Purkinje cell (primary cell): ENCODE results near the gene PLCD4. TPM values are rescaled to one million over a fixed set of nuclear protein-coding genes. Genes with fewer than 3 reads are reported as not detected.

Experiments
- polyA plus RNA-seq: library from polyadenylated mRNA; unstranded; fragments of >200 nt; fragmentation: Nextera tagmentation; gene quantifications from 2 replicates; pipeline ENCODE4 v1.2.1, GENCODE V29; 2014

The PLCD4 gene
- polyA plus RNA-seq = 12.3 and 13.9 TPM in 2 replicates

GRCh38 chr2:218607436-218608115, at the start of gene PLCD4:
PLCD4 (plus strand) TSS chr2:218607899; CDS start chr2:218615740, 7,841 bp downstream.

DNA sequence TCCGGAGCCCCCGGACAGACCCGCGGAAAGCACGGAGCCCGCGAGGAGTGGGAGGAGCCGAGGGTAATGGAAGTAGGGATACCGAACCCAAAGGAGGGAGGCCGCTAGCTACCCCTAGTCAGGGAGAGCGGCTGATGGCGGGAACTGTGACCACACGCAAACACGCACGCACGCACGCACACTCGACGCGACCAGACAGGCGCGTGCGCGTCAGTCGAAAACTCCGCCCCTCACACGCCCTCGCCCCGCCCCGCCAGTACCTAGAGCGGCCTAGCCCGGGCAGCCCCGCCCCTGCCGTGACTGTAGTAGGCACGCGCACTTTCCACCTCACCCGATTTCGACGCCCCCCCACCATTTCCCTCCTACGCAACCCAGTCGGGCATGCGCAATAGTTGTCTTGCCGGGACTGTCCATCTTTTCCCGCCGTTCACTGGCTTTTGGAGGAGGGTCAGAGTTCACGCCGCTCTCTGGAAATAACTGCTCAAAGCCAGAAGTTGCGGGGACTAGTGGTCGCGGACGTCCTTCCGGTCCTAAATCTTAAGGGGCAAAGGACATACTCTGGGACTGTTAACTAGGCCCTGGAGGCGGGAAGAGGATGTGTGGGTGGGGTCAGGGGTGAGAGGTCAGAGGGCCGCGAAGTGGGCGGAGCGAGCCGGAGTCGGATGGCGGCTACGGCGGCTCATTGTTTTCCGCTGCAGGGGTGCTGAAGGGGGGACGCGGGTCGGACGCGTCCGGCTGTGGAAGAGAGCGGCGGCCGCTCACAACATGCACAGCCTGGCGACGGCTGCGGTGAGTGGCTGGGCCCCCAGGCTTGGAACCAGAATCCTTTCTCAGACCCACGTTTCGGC, 39.3 kb upstream of the PLCD4 start, which contains the start of the genes CNOT9 and USP37:
Gene CNOT9, plus strand, starts transcription at position 650 of the 848 bp plus-strand sequence. Its CDS starts 116 bp downstream, at position 766.
Gene USP37, minus strand, starts transcription at position 162 of the 848 bp plus-strand sequence. CDS start 9,698 bp downstream, outside the sequence.

GRCh38 chr2:218659258-218659987, 51.7 kb downstream of the PLCD4 start, which contains the start of the genes BCS1L and ZNF142:
BCS1L (plus strand) TSS chr2:218659683; CDS start chr2:218660988, 1,305 bp downstream.
ZNF142 (minus strand) TSS chr2:218659623; CDS start chr2:218656429, 3,194 bp downstream.

DNA sequence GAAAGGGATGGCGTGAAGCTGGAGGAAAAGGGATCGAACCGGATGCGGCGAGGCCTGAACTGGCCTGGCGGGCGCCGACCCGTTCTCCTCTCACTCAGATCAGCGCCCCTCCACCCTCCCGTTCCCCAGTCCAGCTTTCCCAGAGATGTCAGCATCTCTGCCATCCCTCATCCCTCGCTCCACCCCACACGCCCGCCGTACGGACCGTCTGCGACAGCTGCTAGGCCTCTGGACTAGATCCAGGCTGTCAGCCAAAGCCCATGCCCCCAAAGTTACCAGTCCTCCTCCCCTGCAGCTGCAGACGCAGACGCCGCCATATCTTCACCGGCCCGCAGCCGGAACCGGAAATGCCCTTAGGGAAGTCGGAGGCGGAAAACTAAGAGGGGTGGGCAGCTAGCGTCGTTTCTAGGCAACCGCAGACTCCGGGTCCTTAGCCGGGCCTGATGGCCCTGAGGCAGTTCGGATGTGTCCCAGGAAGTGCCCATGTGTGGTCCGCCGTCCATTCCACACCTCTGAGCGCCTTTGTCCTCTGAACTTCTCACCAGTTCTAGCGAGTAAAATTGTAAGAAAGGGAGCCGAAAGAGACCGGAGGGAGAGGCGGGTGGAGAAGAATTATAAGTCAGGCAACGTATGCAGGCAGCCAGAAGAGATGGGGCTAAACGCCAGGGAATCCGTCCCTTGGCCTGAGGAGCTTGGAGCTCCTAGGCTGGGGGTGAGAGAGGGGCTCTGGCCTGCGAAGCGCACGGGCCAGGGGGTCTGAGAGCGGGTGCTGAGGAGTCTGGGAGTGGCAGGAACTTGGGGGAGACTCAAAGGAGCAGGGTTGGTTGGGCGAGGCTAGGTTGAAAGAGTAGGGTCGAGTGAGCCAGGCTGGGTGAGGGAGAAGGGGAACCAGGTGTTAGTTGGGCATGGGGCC, 64.2 kb downstream of the PLCD4 start, which contains the start of the genes RNF25 and STK36:
Gene RNF25, minus strand, starts transcription at position 349 of the 913 bp plus-strand sequence. Its CDS starts 32 bp downstream, at position 317.
Gene STK36, plus strand, starts transcription at position 433 of the 913 bp plus-strand sequence. CDS start 744 bp downstream, outside the sequence.

Other genes with a start within 250 kb of the PLCD4 start
- not detected in 2 replicates for gene SLC11A1, start 225.6 kb upstream of the PLCD4 start, polyA plus RNA-seq
- gene CTDSP1, start 208.0 kb upstream of the PLCD4 start, polyA plus RNA-seq = 0.30 and 1.3 TPM in 2 replicates
- gene VIL1, start 188.8 kb upstream of the PLCD4 start, polyA plus RNA-seq = not detected in 2 replicates
- gene USP37, start 39.5 kb upstream of the PLCD4 start, polyA plus RNA-seq = 4.2 and 6.2 TPM in 2 replicates
- 29.0 and 29.2 TPM in 2 replicates for gene CNOT9, start 39.1 kb upstream of the PLCD4 start, polyA plus RNA-seq
- gene ZNF142, start 51.7 kb downstream of the PLCD4 start, polyA plus RNA-seq = 2.4 and 2.9 TPM in 2 replicates
- 32.2 and 68.1 TPM in 2 replicates for gene BCS1L, start 51.8 kb downstream of the PLCD4 start, polyA plus RNA-seq
- gene RNF25, start 64.1 kb downstream of the PLCD4 start, polyA plus RNA-seq = 1.6 and 2.1 TPM in 2 replicates
- 1.7 and 3.4 TPM in 2 replicates for gene STK36, start 64.2 kb downstream of the PLCD4 start, polyA plus RNA-seq
- gene TTLL4, start 102.9 kb downstream of the PLCD4 start, polyA plus RNA-seq = 11.6 and 20.7 TPM in 2 replicates
- 2.8 and 3.6 TPM in 2 replicates for gene CYP27A1, start 174.2 kb downstream of the PLCD4 start, polyA plus RNA-seq
- gene PRKAG3, start 223.9 kb downstream of the PLCD4 start, polyA plus RNA-seq = not detected in 2 replicates